Endothelial cell of hepatic sinusoid (primary cell): Measurements from ENCODE around the gene CRHR2.

Experiments used
- in situ Hi-C: cut with HindIII; loops from 2 replicates; pipeline ENCODE4 v1.10.0; 2017; ENCODE audit warnings: low sequenced_read_pairs

CRHR2 gene

GRCh38 chr7:30707391-30708357, 25.4 kb upstream of the CRHR2 start:
- in situ Hi-C loops: no loop called here

GRCh38 chr7:30706908-30707307, 24.7 kb upstream of the CRHR2 start:
- in situ Hi-C loops: no loop called here

- in situ Hi-C loops: no loop called here
Measured at GRCh38 chr7:30706316-30706715, 24.1 kb upstream of the CRHR2 start.

DNA sequence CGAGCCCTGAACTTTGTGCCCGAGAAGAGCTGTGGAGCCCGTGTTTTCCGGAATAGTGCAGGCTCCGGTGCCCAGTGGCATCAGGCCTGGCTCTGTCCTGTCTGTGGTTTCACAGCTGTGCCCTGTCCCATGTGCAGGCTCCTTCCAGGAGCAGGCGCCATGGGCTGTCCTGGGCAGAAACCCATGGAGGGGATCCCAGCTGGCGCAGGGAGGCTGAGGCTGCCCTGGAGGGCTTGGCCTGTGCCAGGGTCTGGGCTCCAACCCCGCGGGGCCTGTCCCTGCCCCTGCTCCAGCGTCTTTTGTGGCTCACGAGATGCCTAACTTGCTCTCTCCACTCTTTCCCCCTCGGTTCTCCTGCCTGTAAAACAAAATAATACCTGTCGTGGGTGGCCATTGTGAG, 23.3 kb upstream of the CRHR2 start:
- in situ Hi-C loops: no loop called here

- in situ Hi-C loops: no loop called here
Measured at GRCh38 chr7:30705008-30705407, 22.8 kb upstream of the CRHR2 start.

DNA sequence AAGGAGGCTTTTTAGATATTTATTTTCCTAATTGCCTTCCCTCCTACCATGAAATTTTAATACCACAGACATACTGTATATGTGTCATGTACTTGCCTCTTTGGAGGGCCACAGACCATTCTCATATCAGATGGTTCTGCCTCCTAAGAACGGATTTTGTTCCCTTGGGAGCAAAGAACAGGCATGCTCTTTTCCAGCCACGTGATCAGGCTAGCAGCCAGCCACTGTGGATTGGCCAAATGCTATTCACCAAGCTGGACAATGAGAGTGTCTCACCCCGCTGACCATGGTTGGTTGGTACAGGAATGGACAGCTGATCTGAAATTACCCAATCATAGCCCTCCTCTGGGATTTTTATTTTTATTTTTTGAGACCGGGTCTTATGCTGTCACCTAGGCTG, 21.5 kb upstream of the CRHR2 start:
- in situ Hi-C loops: no loop called here

DNA sequence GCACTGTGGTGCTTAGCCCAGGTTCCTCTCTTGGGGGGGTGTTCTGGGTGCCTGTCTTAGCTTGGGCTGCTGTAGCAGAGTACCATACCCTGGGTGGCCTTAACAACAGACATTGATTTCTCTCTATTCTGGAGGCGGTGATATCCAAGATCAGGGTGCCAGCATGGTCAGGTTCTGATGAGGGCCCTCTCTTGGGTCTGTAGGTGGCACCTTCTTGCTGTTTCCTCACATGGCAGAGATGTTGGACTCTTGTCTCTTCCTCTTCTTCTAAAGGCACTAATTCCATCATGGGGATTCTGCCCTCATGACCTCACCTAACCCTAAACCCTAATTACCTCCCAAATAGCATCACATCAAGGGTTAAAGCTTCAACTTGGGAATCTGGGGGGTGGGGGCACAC, 19.9 kb upstream of the CRHR2 start:
- in situ Hi-C loops: no loop called here

DNA sequence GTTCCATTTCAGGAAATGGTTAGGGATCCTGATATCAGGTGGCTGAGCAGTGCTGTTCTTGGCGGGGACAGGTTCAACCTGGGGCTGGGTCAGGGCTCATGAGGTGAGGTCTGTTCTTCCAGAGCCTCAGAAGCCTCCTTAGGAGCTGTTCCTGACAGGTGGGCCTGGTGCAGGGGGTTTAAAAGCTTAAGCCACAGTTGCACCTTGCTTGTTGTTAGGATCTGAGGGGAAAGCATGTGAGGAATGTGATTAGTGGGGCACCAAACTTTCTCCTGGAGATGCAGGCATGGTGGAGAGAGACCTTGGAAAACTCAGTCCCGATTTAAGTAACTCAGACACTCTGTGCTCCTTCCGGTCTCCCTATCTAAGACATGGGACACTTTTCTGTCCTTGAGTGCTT, 18.7 kb upstream of the CRHR2 start:
- in situ Hi-C loops: no loop called here

GRCh38 chr7:30699706-30700495, 17.6 kb upstream of the CRHR2 start:
- in situ Hi-C loops: loop anchor here (5.0 kb wide), 1 partner anchor 58 kb away; no protein-coding TSS in a partner anchor

DNA sequence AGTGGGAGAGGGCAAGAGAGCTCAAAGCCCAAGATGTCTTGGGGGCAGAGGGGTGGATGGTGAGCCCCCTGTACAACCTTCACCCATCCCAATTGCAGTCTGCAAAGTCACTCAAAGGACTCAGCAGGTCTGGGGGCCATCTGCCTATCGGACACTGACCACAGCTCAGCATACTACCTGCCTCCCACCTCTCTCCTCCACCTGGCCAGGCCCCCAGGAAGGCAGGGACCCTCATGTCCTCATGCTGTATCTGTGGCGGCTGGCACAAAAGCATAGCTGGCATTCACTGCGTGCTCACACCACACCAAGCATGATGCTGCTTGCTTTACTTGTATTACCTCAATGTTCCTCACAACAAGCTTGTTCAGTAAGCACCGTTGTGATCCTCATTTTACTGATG, 16.2 kb upstream of the CRHR2 start:
- in situ Hi-C loops: loop anchor here (5.0 kb wide), 1 partner anchor 56 kb away; no protein-coding TSS in a partner anchor

- in situ Hi-C loops: loop anchor here (5.0 kb wide), 1 partner anchor 56 kb away; no protein-coding TSS in a partner anchor
Measured at GRCh38 chr7:30697719-30698460, 15.6 kb upstream of the CRHR2 start.

- in situ Hi-C loops: loop anchor here (5.0 kb wide), 1 partner anchor 53 kb away; no protein-coding TSS in a partner anchor
Measured at GRCh38 chr7:30694774-30695721, 12.8 kb upstream of the CRHR2 start.

GRCh38 chr7:30694218-30694745, 12.0 kb upstream of the CRHR2 start:
- in situ Hi-C loops: no loop called here

- in situ Hi-C loops: no loop called here
Measured at GRCh38 chr7:30692882-30693281, 10.6 kb upstream of the CRHR2 start.

- in situ Hi-C loops: no loop called here
Measured at GRCh38 chr7:30692438-30692837, 10.2 kb upstream of the CRHR2 start.

- in situ Hi-C loops: no loop called here
Measured at GRCh38 chr7:30690011-30690410, 7.8 kb upstream of the CRHR2 start.

DNA sequence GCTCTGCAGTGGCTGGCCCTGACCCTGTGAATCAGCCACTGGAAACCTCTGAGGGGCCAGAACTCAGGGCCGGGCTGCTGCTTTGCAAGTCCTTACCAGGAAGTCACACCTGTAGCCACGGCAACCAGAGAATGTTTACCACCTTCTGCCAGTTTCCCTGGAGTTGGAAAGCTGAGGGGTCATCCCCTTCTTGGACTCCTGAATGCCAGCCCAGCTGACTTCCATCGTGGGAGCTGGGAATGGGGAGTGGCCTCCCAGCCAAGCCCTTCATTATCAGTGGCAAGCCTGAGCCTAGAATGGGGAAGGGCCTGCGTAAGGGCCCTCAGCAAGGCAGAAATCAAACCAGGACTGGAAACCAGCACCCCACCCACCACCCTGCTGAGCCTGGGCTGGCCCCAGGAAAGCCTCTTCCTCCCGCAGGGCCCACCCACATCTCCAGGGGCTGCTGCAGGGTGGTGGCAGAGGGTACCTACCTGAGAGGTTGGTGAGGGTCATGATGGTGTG, 6.5 kb upstream of the CRHR2 start:
- in situ Hi-C loops: no loop called here

- in situ Hi-C loops: no loop called here
Measured at GRCh38 chr7:30687604-30688003, 5.3 kb upstream of the CRHR2 start.

- in situ Hi-C loops: loop anchor here (5.0 kb wide), 1 partner anchor 48 kb away; no protein-coding TSS in a partner anchor
Measured at GRCh38 chr7:30684351-30684750, 2.1 kb upstream of the CRHR2 start.
